Duodenal mucosa (tissue), 2 donors: ENCODE results near the gene C20orf96.
A peak's percentile ranks its signal among the peaks of the same experiment; 100 is the strongest.
"Not testable (repeated sequence)": the region's sequence is repeated elsewhere in the genome, so short reads cannot be mapped to it uniquely, and the experiment has no call there.

Source experiments
- H3K27ac ChIP-seq: one replicate; pipeline ENCODE4 v1.7.0; 2013; ENCODE audit warnings: low read depth, low read length
- H3K27me3 ChIP-seq, 2 donors: one replicate each; pipeline ENCODE4 v1.7.0; 2013; ENCODE audit warnings: low read length in 2 of 2, control low read depth in 1 of 2; ENCODE audit not compliant: insufficient read depth in 2 of 2, control insufficient read depth in 1 of 2
- H3K36me3 ChIP-seq, 2 donors: one replicate each; pipeline ENCODE4 v1.7.0; 2013; ENCODE audit warnings: low read length in 2 of 2, control low read depth in 1 of 2; ENCODE audit not compliant: insufficient read depth in 2 of 2, control insufficient read depth in 1 of 2
- H3K4me1 ChIP-seq, 2 donors: one replicate each; pipeline ENCODE4 v1.7.0; 2013; ENCODE audit warnings: low read length in 2 of 2, control low read depth in 1 of 2; ENCODE audit not compliant: insufficient read depth in 2 of 2, control insufficient read depth in 1 of 2
- H3K4me3 ChIP-seq, 2 donors: one replicate each; pipeline ENCODE4 v1.7.0; 2013; ENCODE audit warnings: low read length in 2 of 2, low read depth in 1 of 2
- H3K9ac ChIP-seq, 2 donors: one replicate each; pipeline ENCODE4 v1.7.0; 2013; ENCODE audit warnings: low read length in 2 of 2, low read depth in 1 of 2
- H3K9me3 ChIP-seq, 2 donors: one replicate each; pipeline ENCODE4 v1.7.0; 2013; ENCODE audit warnings: low read length in 2 of 2, control low read depth in 1 of 2; ENCODE audit not compliant: control insufficient read depth in 1 of 2

C20orf96 gene

GRCh38 chr20:237489-237888, 53.1 kb downstream of the C20orf96 start:
- Histone ChIP-seq H3K27ac (no peak overlapping the region), H3K9ac (no peak overlapping the region), H3K27me3 (no peaks in the 10 kb centered on the region), H3K4me3 (peak overlapping the region in 1 of 2 donors; percentile 17), H3K4me1 (peaks cover 0 to 5% of the 10 kb centered on the region in 2 donors), H3K36me3 (no peaks in the 10 kb centered on the region), H3K9me3 (no peaks in the 10 kb centered on the region)

DNA sequence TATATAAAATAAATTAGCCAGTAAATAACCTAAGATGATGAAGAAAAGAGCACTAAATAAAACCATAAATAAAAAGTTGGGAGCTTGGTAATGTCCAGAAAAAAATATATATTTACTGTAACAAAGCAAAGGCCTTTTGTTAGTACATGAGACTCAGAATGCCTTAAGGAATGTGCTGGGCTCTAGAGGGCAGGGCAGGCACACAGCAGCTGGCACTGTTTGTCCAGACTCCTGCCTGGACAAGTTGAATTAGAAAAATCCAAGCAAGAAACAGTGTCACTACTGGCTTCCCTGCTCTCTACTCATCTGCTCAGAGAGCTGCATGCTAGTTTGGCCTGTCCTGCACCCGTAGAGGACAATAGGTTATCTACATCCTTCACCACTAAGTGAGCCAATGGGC, 54.7 kb downstream of the C20orf96 start:
- no peak overlapping the region for H3K27ac ChIP-seq

DNA sequence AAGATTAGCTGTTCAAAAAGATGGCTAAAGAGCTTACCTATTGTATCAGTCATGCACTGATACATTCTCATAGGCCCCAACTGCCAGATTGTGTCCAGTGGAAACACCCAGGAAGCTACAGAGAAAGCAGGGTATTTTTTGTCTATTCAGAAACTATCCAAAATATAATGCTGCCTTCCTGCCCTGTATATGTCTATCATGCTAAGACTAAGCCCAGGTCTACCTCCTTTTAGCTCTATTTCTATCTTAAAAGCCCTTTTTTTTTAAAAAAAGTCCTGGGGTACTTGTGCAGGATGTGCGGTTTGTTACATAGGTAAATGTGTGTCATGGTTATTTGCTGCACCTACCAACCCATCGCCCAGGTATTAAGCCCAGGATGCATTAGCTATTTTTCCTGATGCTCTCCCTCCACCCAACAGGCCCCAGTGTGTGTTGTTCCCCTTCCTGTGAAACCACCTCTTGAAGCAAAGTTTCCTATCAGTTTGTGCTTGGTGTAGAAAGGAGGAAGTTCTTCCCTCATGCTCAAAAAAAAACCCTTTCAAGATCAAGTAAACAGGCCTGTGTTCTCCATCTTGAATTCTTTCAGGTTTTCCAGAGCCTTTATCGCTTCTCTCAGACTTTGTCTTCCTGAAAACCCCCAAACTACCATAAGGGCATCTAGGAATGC, 63.0 kb downstream of the C20orf96 start:
- H3K27ac ChIP-seq, result no peak overlapping the region
- H3K9ac ChIP-seq, result no peak overlapping the region
- no peak overlapping the region for H3K4me3 ChIP-seq
- peaks cover 0 to 3% of the 10 kb centered on the region in 2 donors for H3K27me3 ChIP-seq
- H3K9me3 ChIP-seq, result no peaks in the 10 kb centered on the region
- H3K4me1 ChIP-seq, result no peaks in the 10 kb centered on the region
- no peaks in the 10 kb centered on the region for H3K36me3 ChIP-seq

More for the DNA sequence above, 54.7 kb downstream of the C20orf96 start:
- Histone ChIP-seq H3K9ac (no peak overlapping the region), H3K9me3 (no peaks in the 10 kb centered on the region), H3K4me1 (peaks cover 0 to 5% of the 10 kb centered on the region in 2 donors), H3K4me3 (no peak overlapping the region), H3K27me3 (no peaks in the 10 kb centered on the region), H3K36me3 (no peaks in the 10 kb centered on the region)

GRCh38 chr20:226958-227357, 63.6 kb downstream of the C20orf96 start, which contains the start of gene DEFB129:
DEFB129 (plus strand) TSS chr20:227258; CDS start chr20:227289, 31 bp downstream.
- peaks cover 0 to 3% of the 10 kb centered on the region in 2 donors for H3K27me3 ChIP-seq

DNA sequence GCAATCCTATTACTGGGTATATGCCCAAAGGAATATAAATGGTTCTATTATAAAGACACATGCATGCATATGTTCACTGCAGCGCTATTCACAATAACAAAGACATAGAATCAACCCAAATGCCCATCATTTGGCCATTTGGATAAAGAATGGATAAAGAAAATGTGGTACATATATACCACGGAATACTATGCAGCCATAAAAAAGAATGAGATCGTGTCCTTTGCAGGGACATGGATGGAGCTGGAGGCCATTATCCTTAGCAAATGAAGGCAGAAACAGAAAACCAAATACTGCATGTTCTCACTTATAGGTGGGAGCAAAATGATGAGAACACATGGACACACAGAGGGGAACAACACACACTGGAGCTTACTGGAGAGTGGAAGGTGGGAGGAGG, 64.7 kb downstream of the C20orf96 start:
- H3K9me3 ChIP-seq, H3K9ac ChIP-seq, H3K4me3 ChIP-seq, H3K36me3 ChIP-seq, H3K4me1 ChIP-seq, H3K27me3 ChIP-seq, H3K27ac ChIP-seq: not testable (repeated sequence)

More at GRCh38 chr20:226958-227357, 63.6 kb downstream of the C20orf96 start, which contains the start of gene DEFB129:
- no peak within 1 kb of the TSS for H3K27ac ChIP-seq
- H3K36me3 ChIP-seq, result no peaks in the 10 kb centered on the region
- H3K9me3 ChIP-seq, result no peaks in the 10 kb centered on the region
- H3K9ac ChIP-seq, result no peak within 1 kb of the TSS
- H3K4me1 ChIP-seq, result no peaks in the 10 kb centered on the region
- no peak within 1 kb of the TSS for H3K4me3 ChIP-seq

GRCh38 chr20:221258-221830, 69.2 kb downstream of the C20orf96 start:
- no peak overlapping the region for H3K27ac ChIP-seq
- H3K27me3 ChIP-seq, result peaks cover 3 to 5% of the 10 kb centered on the region in 2 donors
- no peaks in the 10 kb centered on the region for H3K4me1 ChIP-seq
- H3K9me3 ChIP-seq, result no peaks in the 10 kb centered on the region
- no peak overlapping the region for H3K9ac ChIP-seq
- H3K4me3 ChIP-seq, result no peak overlapping the region
- no peaks in the 10 kb centered on the region for H3K36me3 ChIP-seq
